GM23248 (cell line): ENCODE data around the gene ADRM1. TPM values are rescaled to one million over a fixed set of nuclear protein-coding genes. Genes with fewer than 3 reads are reported as not detected.

Source experiments
- DNase-seq: peaks from one replicate; pipeline ENCODE4 v3.0.0-alpha.2; 2015
- H2AFZ ChIP-seq: fragments of 200-600 bp; sonication (generic); 2 replicates; pipeline ENCODE4 v1.6.1; 2016; ENCODE audit warnings: antibody characterized with exemption
- H3F3A ChIP-seq: fragments of 200-600 bp; sonication (generic); 2 replicates; pipeline ENCODE4 v1.6.1; 2016; ENCODE audit warnings: mild to moderate bottlenecking, antibody characterized with exemption, mixed run types; ENCODE audit not compliant: insufficient read depth
- H3K27ac ChIP-seq: fragments of 200-600 bp; sonication (generic); 2 replicates; pipeline ENCODE4 v1.5.1; 2016; ENCODE audit warnings: mild to moderate bottlenecking
- H3K27me3 ChIP-seq: fragments of 200-600 bp; sonication (generic); replicated peaks from 2 replicates; pipeline ENCODE4 v1.6.1; 2016; ENCODE audit warnings: mild to moderate bottlenecking; ENCODE audit not compliant: insufficient read depth
- H3K36me3 ChIP-seq: fragments of 200-600 bp; sonication (generic); 2 replicates; pipeline ENCODE4 v1.6.1; 2016; ENCODE audit warnings: low read depth, mild to moderate bottlenecking
- H3K4me1 ChIP-seq: fragments of 200-600 bp; sonication (generic); 2 replicates; pipeline ENCODE4 v1.6.1; 2016; ENCODE audit warnings: mild to moderate bottlenecking; ENCODE audit not compliant: insufficient read depth
- H3K4me2 ChIP-seq: fragments of 200-600 bp; sonication (generic); one replicate; pipeline ENCODE4 v1.6.1; 2016; ENCODE audit warnings: mild to moderate bottlenecking; ENCODE audit not compliant: unreplicated experiment
- H3K4me3 ChIP-seq: fragments of 200-600 bp; sonication (generic); 2 replicates; pipeline ENCODE4 v1.5.1; 2016; ENCODE audit warnings: mild to moderate bottlenecking
- H3K79me2 ChIP-seq: fragments of 200-600 bp; sonication (generic); 2 replicates; pipeline ENCODE4 v1.6.1; 2016; ENCODE audit warnings: mild to moderate bottlenecking; ENCODE audit not compliant: insufficient read depth
- H3K9ac ChIP-seq: fragments of 200-600 bp; sonication (generic); 2 replicates; pipeline ENCODE4 v1.6.1; 2016; ENCODE audit warnings: mild to moderate bottlenecking
- H3K9me2 ChIP-seq: fragments of 200-600 bp; sonication (generic); 2 replicates; pipeline ENCODE4 v1.6.1; 2016; ENCODE audit warnings: mixed run types, mild to moderate bottlenecking, moderate library complexity; ENCODE audit not compliant: insufficient read depth
- H3K9me3 ChIP-seq: fragments of 200-600 bp; sonication (generic); one replicate; pipeline ENCODE4 v1.6.1; 2017; ENCODE audit warnings: low read depth
- H4K20me1 ChIP-seq: fragments of 200-600 bp; sonication (generic); 2 replicates; pipeline ENCODE4 v1.6.0; 2016; ENCODE audit not compliant: insufficient read depth
- EZH2 ChIP-seq: fragments of 200-600 bp; sonication (generic); IDR thresholded peaks from 2 replicates; pipeline ENCODE4 v1.6.1; 2018; ENCODE audit warnings: antibody characterized with exemption, mild to moderate bottlenecking; ENCODE audit not compliant: insufficient read depth, poor library complexity, severe bottlenecking
- EZH2phosphoT487 ChIP-seq: fragments of 200-600 bp; sonication (generic); IDR thresholded peaks from 2 replicates; pipeline ENCODE4 v1.6.1; 2018; ENCODE audit warnings: antibody characterized with exemption, moderate library complexity, mild to moderate bottlenecking, low read depth; ENCODE audit not compliant: insufficient read depth
- WGBS, 2 experiments: methylation state at CpG; one replicate each; pipeline ENCODE4 v1.1.6; 2015 to 2017; ENCODE audit warnings: low lambda C conversion rate in 2 of 2, low coverage in 1 of 2; ENCODE audit errors: missing lambda C conversion rate in 2 of 2; 5-methylcytosine and 5-hydroxymethylcytosine counted together
- in situ Hi-C: fragments of 300-500 bp; cut with MboI; formaldehyde crosslinking; loops from 2 replicates; pipeline ENCODE4 v1.15.0; 2020
- polyA plus RNA-seq: library from polyadenylated mRNA; unstranded; fragments of >200 nt; fragmentation: Nextera tagmentation; extraction: Ambion mirVana; gene quantifications from 2 replicates; pipeline ENCODE4 v1.2.1, GENCODE V29; 2016
- total RNA-seq: library from RNA; depleted of rRNA; stranded (reverse); fragments of >200 nt; shearing (Covaris generic); gene quantifications from 2 replicates; pipeline ENCODE4 v1.2.3, GENCODE V29; 2014

Gene ADRM1
- total and polyA plus RNA-seq, 2 experiments from 2014 or later, result 138 to 162 TPM

- no peaks in the 10 kb centered on the region for H4K20me1 ChIP-seq
- H3K4me1 ChIP-seq, result no peaks in the 10 kb centered on the region
- no peaks in the 10 kb centered on the region for H3K9me2 ChIP-seq
- no peak overlapping the region for H3K4me3 ChIP-seq
- no peak overlapping the region for H2AFZ ChIP-seq
- in situ Hi-C loops, result no loop called here
- H3K27me3 ChIP-seq, result no peaks in the 10 kb centered on the region
- 79 to 80% methylated on average over 29 to 34 of the region's 34 CpGs for WGBS, 2 experiments
- H3K9ac ChIP-seq, result no peak overlapping the region
- TF ChIP-seq EZH2 (no peak), EZH2phosphoT487 (no peak)
- H3K9me3 ChIP-seq, result no peaks in the 10 kb centered on the region
- H3F3A ChIP-seq, result no peaks in the 10 kb centered on the region
- H3K36me3 ChIP-seq, result no peaks in the 10 kb centered on the region
- DNase-seq, result no peak
- H3K79me2 ChIP-seq, result no peaks in the 10 kb centered on the region
- no peak overlapping the region for H3K27ac ChIP-seq
- no peak overlapping the region for H3K4me2 ChIP-seq
These were observed 43.8 kb downstream of the ADRM1 start for GRCh38 chr20:62346398-62347150.

GRCh38 chr20:62347151-62347404 lies 44.3 kb downstream of the ADRM1 start:
- no peak overlapping the region for H2AFZ ChIP-seq
- no peak overlapping the region for H3K27ac ChIP-seq
- DNase-seq, result no peak
- no peaks in the 10 kb centered on the region for H3K9me2 ChIP-seq
- H3K4me3 ChIP-seq, result no peak overlapping the region
- no peaks in the 10 kb centered on the region for H4K20me1 ChIP-seq
- no peaks in the 10 kb centered on the region for H3F3A ChIP-seq
- no peaks in the 10 kb centered on the region for H3K27me3 ChIP-seq
- no peaks in the 10 kb centered on the region for H3K79me2 ChIP-seq
- H3K9me3 ChIP-seq, result no peaks in the 10 kb centered on the region
- TF ChIP-seq EZH2, result no peak
- no peak for TF ChIP-seq EZH2phosphoT487
- 74 to 77% methylated on average over 10 of the region's 10 CpGs for WGBS, 2 experiments
- H3K4me1 ChIP-seq, result no peaks in the 10 kb centered on the region
- H3K36me3 ChIP-seq, result no peaks in the 10 kb centered on the region
- no peak overlapping the region for H3K4me2 ChIP-seq
- H3K9ac ChIP-seq, result no peak overlapping the region
- in situ Hi-C loops, result no loop called here

- Histone ChIP-seq H3K27me3 (no peaks in the 10 kb centered on the region), H3K36me3 (no peaks in the 10 kb centered on the region), H3K9me2 (no peaks in the 10 kb centered on the region), H3F3A (no peaks in the 10 kb centered on the region), H3K79me2 (no peaks in the 10 kb centered on the region), H3K9ac (no peak overlapping the region), H3K4me3 (no peak overlapping the region), H3K4me2 (no peak overlapping the region), H3K9me3 (no peaks in the 10 kb centered on the region), H3K4me1 (no peaks in the 10 kb centered on the region), H3K27ac (no peak overlapping the region), H4K20me1 (no peaks in the 10 kb centered on the region), H2AFZ (no peak overlapping the region)
- 50 to 53% methylated on average over 9 of the region's 9 CpGs for WGBS, 2 experiments
- no peak for DNase-seq
- TF ChIP-seq EZH2 (no peak), EZH2phosphoT487 (no peak)
- in situ Hi-C loops, result no loop called here
These were observed 44.6 kb downstream of the ADRM1 start for GRCh38 chr20:62347445-62347844.

GRCh38 chr20:62348604-62349003 lies 45.8 kb downstream of the ADRM1 start:
- no peak for DNase-seq
- Histone ChIP-seq H3K36me3 (no peaks in the 10 kb centered on the region), H3K27ac (no peak overlapping the region), H3K9ac (no peak overlapping the region), H3K4me3 (no peak overlapping the region), H3K4me1 (no peaks in the 10 kb centered on the region), H3F3A (no peaks in the 10 kb centered on the region), H3K4me2 (no peak overlapping the region), H3K79me2 (no peaks in the 10 kb centered on the region), H3K27me3 (no peaks in the 10 kb centered on the region), H3K9me2 (no peaks in the 10 kb centered on the region), H3K9me3 (no peaks in the 10 kb centered on the region), H2AFZ (no peak overlapping the region), H4K20me1 (no peaks in the 10 kb centered on the region)
- TF ChIP-seq EZH2 (no peak), EZH2phosphoT487 (no peak)
- WGBS, 2 experiments, result 81 to 83% methylated on average over 1 of the region's 1 CpG
- in situ Hi-C loops, result no loop called here

GRCh38 chr20:62349556-62350097 lies 46.8 kb downstream of the ADRM1 start:
- Histone ChIP-seq H3K79me2 (no peaks in the 10 kb centered on the region), H2AFZ (no peak overlapping the region), H3K27ac (no peak overlapping the region), H3K4me3 (no peak overlapping the region), H3K27me3 (no peaks in the 10 kb centered on the region), H3F3A (no peaks in the 10 kb centered on the region), H3K9me2 (no peaks in the 10 kb centered on the region), H3K4me2 (no peak overlapping the region), H3K9me3 (no peaks in the 10 kb centered on the region), H3K4me1 (no peaks in the 10 kb centered on the region), H4K20me1 (no peaks in the 10 kb centered on the region), H3K36me3 (no peaks in the 10 kb centered on the region), H3K9ac (no peak overlapping the region)
- TF ChIP-seq EZH2phosphoT487 (no peak), EZH2 (no peak)
- DNase-seq, result peak; percentile 29
- 54% methylated on average over 2 to 7 of the region's 7 CpGs for WGBS, 2 experiments
- in situ Hi-C loops, result no loop called here
